Stimulated activated CD8-positive, alpha-beta memory T cell treated with anti-CD3 and anti-CD28 coated beads, Interleukin-7, amount 100 ng/mL, for 24 hours (primary cell): ENCODE measurements around the gene CFAP65.

Experiments used
- DNase-seq: peaks from one replicate; pipeline ENCODE4 v3.0.0-alpha.2; 2020; ENCODE audit warnings: low read depth

The CFAP65 gene

DNA sequence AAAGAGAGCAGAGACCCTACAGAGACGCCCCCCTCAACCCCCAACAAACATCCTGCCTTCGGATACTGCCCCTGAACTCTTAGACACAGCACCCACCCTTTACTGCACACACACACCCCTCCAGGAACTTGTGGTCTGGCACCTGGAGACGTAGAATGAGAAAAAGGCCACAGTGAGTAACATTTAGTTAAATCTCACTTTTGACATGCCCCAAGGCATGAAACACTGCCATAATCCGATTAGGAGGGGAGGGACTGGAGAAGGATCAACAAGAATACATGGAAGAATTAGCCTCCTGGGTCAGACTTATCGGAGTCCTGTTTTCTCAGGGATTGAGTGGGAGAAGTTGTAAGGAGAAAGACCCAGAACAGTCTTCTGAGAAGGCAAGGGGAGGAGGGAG is 77.7 kb downstream of the CFAP65 start:
- no peak for DNase-seq

GRCh38 chr2:218962859-218963492 is 78.3 kb downstream of the CFAP65 start:
- DNase-seq: peak; percentile 28

DNA sequence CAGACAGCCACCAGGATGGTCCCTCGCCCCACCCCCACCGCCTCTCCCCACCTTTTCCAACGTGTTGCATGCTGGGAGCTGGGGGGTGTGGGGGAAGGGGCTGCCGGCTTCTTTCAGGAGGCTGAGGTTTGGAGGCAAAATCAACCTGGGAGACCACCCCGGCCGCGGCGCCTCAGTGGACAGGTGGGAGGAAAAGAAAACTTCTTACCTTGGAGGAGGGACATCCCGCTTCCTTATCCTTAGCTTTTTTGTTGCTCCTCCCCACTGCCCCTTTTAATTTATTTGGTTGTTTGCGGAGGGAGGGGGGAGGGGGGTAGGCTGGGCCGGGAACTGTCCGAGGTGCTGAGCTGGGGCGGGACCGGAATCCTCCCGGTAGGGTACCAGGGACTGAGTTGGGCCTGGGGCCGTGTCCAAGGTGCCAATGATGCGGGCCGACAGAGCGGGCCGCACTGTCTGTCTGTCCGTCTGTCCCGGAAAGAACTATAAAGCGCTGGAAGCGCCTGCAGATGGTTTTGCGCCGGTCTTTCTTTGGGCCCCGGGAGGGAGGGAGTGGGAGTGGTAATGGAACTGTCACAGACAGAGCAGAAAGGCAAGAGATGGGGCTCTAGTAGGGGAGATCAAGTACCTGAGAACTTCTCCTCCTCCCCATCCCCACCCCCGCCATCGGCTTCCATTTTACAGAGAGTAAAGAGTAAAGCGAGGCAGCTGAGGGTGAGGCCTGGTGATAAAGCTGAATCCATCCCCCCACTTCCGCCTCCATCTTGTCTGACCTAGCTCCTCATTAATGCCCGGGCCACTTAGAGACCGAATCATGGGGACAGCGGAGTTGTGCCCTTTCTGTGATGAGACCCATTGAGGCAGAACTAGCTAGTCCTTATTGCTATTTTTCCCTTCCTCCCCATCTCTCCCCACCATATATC is 79.4 kb downstream of the CFAP65 start:
- DNase-seq: no peak

DNA sequence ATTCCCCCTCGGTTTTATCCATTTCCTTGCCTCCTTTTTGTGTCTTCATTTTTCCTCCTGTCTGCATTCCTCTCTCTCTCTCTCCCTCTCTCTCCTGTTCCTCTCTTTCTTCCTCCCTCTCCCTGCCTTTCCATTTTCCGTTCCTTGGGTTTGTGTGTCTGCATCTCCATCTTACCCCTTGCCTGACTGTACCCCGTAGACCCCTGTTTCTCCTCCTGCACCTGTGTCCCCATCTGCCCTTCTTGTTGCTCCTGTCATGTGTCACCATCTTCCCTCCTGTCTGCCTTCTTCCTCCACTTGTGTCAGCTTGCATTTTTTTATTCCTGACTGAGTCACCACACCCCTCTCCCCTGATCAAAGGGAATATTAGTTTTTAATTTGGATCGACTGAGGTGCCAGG is 80.1 kb downstream of the CFAP65 start:
- DNase-seq: no peak

GRCh38 chr2:218960309-218961165 is 80.8 kb downstream of the CFAP65 start:
- DNase-seq: no peak

GRCh38 chr2:218959761-218960308 is 81.5 kb downstream of the CFAP65 start:
- no peak for DNase-seq

- peak; percentile 59 for DNase-seq
Observed at GRCh38 chr2:218959141-218959731, 82.1 kb downstream of the CFAP65 start, which contains the start of gene CDK5R2. TSS of gene CDK5R2 (plus strand) at chr2:218959666. CDS start at chr2:218959821, 155 bp downstream.

GRCh38 chr2:218958276-218958675 is 83.0 kb downstream of the CFAP65 start:
- DNase-seq: no peak

GRCh38 chr2:218957671-218958070 is 83.6 kb downstream of the CFAP65 start:
- DNase-seq: no peak

- no peak for DNase-seq
Observed at GRCh38 chr2:218956039-218956438, 85.3 kb downstream of the CFAP65 start.

DNA sequence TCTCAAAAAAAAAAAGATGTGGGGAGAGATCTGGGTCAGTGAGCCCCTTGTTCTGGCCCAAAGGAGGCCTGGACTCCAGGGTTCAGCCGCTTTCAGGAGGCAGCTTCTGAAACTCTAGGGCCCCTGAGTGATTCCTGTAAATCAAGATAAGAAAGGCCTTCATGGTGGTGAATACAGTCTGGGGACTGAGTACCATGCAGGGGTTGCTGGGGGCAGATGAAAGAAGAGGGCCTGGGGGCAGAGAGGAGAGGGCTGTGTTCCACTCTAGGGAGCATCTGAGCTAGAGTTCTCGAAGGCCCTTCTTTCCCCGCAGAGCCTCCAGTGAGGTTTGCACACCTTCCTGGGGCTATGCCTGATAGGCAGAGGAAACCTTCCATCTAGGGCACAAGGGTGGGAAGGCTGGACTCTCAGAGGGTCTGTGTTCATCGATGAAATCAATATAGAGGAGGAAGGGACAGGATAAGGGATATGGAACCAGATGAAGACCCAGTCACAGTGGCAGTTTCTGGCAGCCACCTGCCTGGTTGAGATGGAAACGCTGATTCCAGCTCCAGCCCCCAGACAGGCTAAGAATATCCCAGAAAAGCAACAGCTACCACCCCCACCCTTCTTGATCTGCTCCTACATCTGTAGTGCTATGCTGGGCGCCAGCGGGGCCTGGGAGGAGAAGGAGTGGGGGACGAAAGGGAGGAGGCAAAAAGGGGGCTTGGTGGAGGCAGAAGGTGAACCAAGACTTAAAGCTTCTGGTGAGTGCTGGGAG is 86.6 kb downstream of the CFAP65 start:
- no peak for DNase-seq

DNA sequence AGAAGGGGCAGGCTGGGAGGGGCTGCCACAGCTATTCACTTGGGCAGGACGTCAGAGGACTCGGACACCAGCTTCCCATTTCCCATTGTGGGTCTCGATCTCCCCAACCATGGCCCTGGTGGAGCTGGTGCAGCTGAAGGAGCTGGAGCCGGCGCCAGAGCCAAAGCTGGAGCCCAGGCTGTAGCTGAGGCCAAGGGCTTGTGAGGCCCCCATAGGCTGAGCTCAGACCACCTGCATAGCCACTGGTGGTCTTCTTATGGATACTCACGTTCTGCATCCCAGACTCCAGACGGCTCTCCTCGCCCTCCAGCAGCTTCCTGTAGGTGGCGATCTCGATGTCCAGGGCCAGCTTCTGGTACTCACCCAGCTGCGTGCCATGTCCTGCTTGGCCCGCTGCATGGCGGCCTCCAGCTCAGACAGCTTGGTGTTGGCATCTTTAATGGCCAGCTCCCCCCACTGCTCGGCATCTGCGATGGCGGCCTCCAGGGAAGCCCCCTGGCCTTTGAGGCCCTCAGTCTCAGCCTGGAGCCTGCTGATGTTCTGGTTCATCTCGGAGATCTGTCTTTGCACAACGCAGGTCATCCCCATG is 87.9 kb downstream of the CFAP65 start:
- DNase-seq: no peak
